A673 (cell line): ENCODE measurements around the gene POLR2J.

ENCODE experiments used
- EZH2 ChIP-seq: fragments of 200-600 bp; sonication (generic); IDR thresholded peaks from 2 replicates; pipeline ENCODE4 v1.6.1; 2017; ENCODE audit warnings: borderline replicate concordance, low read depth, mild to moderate bottlenecking, mixed read lengths, antibody characterized with exemption, low read length; ENCODE audit not compliant: poor library complexity, severe bottlenecking
- TF ChIP-seq, protein P1 (sequence below): fragments of 300-800, 200-600 bp; sonication (generic); conservative IDR thresholded peaks from 2 replicates; pipeline ENCODE4 v1.5.1; 2017; ENCODE audit warnings: low read depth, mild to moderate bottlenecking, antibody characterized with exemption, low read length, moderate library complexity, mixed read lengths

DNA sequence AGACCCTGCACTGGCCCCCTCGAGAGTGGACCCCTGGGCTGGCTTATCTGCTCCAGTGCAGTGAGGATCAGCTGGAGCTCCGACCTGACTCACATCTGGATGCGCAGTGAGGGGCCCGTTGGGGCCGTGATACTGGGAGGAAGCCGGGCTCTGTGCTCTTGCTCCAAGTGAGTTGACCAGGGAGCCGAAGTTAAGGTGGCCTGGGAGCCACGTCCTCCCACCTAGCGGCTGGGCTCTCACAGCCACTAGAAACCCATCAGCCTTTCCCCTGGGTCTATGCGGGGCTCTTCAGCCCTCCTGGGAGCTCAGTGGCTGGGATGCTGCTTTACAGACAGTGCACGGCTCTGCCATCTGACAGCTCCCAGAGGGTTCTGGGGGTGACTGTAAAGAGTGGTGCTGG is 23.1 kb downstream of the POLR2J start:
- TF ChIP-seq, protein P1, sequence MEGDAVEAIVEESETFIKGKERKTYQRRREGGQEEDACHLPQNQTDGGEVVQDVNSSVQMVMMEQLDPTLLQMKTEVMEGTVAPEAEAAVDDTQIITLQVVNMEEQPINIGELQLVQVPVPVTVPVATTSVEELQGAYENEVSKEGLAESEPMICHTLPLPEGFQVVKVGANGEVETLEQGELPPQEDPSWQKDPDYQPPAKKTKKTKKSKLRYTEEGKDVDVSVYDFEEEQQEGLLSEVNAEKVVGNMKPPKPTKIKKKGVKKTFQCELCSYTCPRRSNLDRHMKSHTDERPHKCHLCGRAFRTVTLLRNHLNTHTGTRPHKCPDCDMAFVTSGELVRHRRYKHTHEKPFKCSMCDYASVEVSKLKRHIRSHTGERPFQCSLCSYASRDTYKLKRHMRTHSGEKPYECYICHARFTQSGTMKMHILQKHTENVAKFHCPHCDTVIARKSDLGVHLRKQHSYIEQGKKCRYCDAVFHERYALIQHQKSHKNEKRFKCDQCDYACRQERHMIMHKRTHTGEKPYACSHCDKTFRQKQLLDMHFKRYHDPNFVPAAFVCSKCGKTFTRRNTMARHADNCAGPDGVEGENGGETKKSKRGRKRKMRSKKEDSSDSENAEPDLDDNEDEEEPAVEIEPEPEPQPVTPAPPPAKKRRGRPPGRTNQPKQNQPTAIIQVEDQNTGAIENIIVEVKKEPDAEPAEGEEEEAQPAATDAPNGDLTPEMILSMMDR = no peak
- TF ChIP-seq EZH2 = no peak
